GM23338 (cell line): ENCODE measurements around the gene TAF12.

ENCODE experiments used
- EZH2 ChIP-seq: fragments of 200-600 bp; sonication (generic); IDR thresholded peaks from one replicate; pipeline ENCODE4 v1.8.0; 2017; ENCODE audit warnings: antibody characterized with exemption, mild to moderate bottlenecking, low read depth; ENCODE audit not compliant: unreplicated experiment
- EZH2phosphoT487 ChIP-seq: fragments of 200-600 bp; sonication (generic); IDR thresholded peaks from one replicate; pipeline ENCODE4 v1.8.1; 2018; ENCODE audit warnings: antibody characterized with exemption; ENCODE audit not compliant: unreplicated experiment
- TF ChIP-seq, protein P1 (sequence below): IDR thresholded peaks from 2 replicates; pipeline ENCODE4 v1.6.1; 2016; ENCODE audit warnings: antibody characterized with exemption
- TF ChIP-seq, protein P2 (sequence below), 2 experiments: fragments of 200-600 bp in 1 of 2; sonication (generic) in 1 of 2; conservative IDR thresholded peaks; 2 replicates each; pipeline versions ENCODE4 v1.5.1 to v1.6.1; 2016 to 2017; ENCODE audit warnings: antibody characterized with exemption in 2 of 2, low read depth in 2 of 2, mild to moderate bottlenecking in 2 of 2, moderate library complexity in 1 of 2
- TF ChIP-seq, protein P3 (sequence below): IDR thresholded peaks from one replicate; pipeline ENCODE4 v1.6.1; 2018; ENCODE audit warnings: antibody characterized with exemption; ENCODE audit not compliant: unreplicated experiment

DNA sequence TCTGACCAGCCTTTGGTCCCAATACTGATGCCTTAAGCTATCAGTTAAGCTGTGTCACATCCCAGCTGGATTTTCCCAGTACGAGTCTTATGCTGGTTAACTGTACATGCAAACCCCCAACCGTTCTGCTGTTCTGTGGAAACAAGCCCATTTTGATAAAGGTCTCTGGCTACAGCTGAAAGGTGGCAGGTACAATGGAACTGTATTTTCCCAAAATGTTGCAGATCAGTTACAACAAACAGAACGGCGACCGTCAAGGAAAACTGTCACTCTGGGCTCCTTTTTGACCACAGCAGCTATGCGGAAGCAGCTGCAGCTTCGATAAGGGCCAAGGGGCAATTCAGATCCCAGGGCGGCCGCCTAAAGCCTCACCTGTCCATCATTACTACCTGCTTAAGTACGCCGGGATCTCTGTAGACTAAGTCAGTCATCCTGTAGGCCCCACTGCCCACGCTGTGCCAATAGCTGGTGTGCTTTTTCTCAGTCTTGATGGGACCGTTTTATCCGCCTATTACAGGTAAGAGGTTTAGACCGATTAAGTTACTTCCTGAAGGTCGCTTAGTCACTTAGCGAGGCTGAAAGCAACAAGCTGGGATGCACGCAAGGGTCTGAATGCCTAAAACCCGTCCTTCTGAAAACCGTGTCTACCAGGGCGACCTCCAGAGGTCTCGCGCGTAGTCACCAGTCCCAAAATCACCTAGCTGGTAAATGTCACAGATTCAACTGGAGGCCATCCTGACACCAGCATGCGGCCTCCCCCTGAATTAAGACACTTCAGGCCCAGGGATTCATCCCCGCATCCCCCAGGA is 61.9 kb downstream of the TAF12 start:
- TF ChIP-seq EZH2 (no peak), EZH2phosphoT487 (no peak)
- TF ChIP-seq, protein P1, sequence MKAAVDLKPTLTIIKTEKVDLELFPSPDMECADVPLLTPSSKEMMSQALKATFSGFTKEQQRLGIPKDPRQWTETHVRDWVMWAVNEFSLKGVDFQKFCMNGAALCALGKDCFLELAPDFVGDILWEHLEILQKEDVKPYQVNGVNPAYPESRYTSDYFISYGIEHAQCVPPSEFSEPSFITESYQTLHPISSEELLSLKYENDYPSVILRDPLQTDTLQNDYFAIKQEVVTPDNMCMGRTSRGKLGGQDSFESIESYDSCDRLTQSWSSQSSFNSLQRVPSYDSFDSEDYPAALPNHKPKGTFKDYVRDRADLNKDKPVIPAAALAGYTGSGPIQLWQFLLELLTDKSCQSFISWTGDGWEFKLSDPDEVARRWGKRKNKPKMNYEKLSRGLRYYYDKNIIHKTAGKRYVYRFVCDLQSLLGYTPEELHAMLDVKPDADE, result no peak
- TF ChIP-seq, protein P2, sequence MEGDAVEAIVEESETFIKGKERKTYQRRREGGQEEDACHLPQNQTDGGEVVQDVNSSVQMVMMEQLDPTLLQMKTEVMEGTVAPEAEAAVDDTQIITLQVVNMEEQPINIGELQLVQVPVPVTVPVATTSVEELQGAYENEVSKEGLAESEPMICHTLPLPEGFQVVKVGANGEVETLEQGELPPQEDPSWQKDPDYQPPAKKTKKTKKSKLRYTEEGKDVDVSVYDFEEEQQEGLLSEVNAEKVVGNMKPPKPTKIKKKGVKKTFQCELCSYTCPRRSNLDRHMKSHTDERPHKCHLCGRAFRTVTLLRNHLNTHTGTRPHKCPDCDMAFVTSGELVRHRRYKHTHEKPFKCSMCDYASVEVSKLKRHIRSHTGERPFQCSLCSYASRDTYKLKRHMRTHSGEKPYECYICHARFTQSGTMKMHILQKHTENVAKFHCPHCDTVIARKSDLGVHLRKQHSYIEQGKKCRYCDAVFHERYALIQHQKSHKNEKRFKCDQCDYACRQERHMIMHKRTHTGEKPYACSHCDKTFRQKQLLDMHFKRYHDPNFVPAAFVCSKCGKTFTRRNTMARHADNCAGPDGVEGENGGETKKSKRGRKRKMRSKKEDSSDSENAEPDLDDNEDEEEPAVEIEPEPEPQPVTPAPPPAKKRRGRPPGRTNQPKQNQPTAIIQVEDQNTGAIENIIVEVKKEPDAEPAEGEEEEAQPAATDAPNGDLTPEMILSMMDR (conservative IDR thresholded peaks at IDR 0.05; ENCODE audit: low read depth in 2 of 2), result peak in 1 of 2 experiments; percentile 37; a peak in 3 of 4 replicates
- TF ChIP-seq, protein P3, sequence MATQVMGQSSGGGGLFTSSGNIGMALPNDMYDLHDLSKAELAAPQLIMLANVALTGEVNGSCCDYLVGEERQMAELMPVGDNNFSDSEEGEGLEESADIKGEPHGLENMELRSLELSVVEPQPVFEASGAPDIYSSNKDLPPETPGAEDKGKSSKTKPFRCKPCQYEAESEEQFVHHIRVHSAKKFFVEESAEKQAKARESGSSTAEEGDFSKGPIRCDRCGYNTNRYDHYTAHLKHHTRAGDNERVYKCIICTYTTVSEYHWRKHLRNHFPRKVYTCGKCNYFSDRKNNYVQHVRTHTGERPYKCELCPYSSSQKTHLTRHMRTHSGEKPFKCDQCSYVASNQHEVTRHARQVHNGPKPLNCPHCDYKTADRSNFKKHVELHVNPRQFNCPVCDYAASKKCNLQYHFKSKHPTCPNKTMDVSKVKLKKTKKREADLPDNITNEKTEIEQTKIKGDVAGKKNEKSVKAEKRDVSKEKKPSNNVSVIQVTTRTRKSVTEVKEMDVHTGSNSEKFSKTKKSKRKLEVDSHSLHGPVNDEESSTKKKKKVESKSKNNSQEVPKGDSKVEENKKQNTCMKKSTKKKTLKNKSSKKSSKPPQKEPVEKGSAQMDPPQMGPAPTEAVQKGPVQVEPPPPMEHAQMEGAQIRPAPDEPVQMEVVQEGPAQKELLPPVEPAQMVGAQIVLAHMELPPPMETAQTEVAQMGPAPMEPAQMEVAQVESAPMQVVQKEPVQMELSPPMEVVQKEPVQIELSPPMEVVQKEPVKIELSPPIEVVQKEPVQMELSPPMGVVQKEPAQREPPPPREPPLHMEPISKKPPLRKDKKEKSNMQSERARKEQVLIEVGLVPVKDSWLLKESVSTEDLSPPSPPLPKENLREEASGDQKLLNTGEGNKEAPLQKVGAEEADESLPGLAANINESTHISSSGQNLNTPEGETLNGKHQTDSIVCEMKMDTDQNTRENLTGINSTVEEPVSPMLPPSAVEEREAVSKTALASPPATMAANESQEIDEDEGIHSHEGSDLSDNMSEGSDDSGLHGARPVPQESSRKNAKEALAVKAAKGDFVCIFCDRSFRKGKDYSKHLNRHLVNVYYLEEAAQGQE, result no peak
